ENCODE results near the gene RBM19. TPM values are rescaled to one million over a fixed set of nuclear protein-coding genes. Genes with fewer than 3 reads are reported as not detected.

The RBM19 gene
- total RNA-seq, 1 experiment from 2014 or later, result 35.7 TPM

DNA sequence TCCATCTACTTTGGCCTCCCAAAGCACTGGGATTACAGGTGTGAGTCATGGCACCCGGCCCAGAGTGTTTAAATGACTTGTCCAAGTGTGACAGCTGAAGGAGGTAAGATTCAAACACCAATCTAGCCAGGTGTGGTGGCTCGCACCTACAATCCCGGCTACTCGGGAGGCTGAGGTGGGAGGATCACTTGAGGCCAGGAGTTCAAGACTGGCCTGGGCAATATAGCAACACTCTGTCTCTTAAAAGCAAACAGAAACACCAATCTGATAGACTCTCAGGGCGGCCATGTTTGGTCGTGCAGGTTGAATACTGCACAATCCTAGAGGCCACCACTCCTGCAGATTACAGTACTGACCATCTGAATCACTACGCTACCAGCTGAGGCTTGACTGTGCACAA lies 68.7 kb downstream of the RBM19 start:
- intact Hi-C loops (cut with micrococcal nuclease; ENCODE audit: unreplicated experiment), result no loop called here
- Histone ChIP-seq H3K4me3 (ENCODE audit: low read depth, low read length) (no peak overlapping the region), H3K27me3 (replicated peaks; ENCODE audit: control insufficient read depth, insufficient read depth, low read length) (no peaks in the 10 kb centered on the region), H3K9me3 (no peaks in the 10 kb centered on the region), H3K4me1 (no peaks in the 10 kb centered on the region; the same call in 1 of the 2 replicates), H3K36me3 (ENCODE audit: control insufficient read depth, insufficient read depth, low read length) (no peaks in the 10 kb centered on the region)
- ChIA-PET POLR2A (no interaction called here), CTCF (no interaction called here)
- no peaks in the 10 kb centered on the region for H3K27me3 Mint-ChIP-seq (ENCODE audit: insufficient read depth, unreplicated experiment)
- TF ChIP-seq, protein P1, sequence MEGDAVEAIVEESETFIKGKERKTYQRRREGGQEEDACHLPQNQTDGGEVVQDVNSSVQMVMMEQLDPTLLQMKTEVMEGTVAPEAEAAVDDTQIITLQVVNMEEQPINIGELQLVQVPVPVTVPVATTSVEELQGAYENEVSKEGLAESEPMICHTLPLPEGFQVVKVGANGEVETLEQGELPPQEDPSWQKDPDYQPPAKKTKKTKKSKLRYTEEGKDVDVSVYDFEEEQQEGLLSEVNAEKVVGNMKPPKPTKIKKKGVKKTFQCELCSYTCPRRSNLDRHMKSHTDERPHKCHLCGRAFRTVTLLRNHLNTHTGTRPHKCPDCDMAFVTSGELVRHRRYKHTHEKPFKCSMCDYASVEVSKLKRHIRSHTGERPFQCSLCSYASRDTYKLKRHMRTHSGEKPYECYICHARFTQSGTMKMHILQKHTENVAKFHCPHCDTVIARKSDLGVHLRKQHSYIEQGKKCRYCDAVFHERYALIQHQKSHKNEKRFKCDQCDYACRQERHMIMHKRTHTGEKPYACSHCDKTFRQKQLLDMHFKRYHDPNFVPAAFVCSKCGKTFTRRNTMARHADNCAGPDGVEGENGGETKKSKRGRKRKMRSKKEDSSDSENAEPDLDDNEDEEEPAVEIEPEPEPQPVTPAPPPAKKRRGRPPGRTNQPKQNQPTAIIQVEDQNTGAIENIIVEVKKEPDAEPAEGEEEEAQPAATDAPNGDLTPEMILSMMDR (IDR thresholded peaks at IDR 0.05; ENCODE audit: insufficient read depth in 1 of 2, low read depth in 1 of 2, low read length in 1 of 2, severe bottlenecking in 1 of 2, unreplicated experiment in 1 of 2), result no peak
- H3K36me3 Mint-ChIP-seq (ENCODE audit: insufficient read depth, unreplicated experiment), result no peaks in the 10 kb centered on the region
- H3K4me1 Mint-ChIP-seq (ENCODE audit: low read depth, unreplicated experiment), result no peaks in the 10 kb centered on the region
- DNase-seq, result no peak
- BruUV-seq (replicated peaks), result no TSS peak
- H3K27ac Mint-ChIP-seq (ENCODE audit: unreplicated experiment), result no peak overlapping the region
- no peaks in the 10 kb centered on the region for H3K9me3 Mint-ChIP-seq (ENCODE audit: unreplicated experiment)
- H3K4me3 Mint-ChIP-seq (ENCODE audit: unreplicated experiment), result no peak overlapping the region

DNA sequence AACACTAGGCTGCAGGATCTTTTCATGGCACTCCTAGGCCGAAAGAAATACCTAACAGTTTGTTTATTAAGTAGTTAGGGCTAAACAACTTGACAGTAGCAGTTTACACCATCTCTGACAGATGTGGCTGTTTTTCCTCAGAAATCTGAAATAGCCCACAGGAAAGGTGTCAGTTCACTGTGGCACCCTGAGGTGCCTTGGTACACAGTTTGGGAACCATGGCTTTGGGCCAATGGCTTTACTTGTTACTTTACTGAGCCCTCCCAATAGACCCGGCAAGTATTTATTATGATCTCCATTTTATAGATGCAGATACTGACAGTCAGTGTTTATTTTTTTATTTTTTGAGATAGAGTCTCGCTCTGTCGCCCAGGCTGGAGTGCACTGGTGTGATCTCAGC lies 69.3 kb downstream of the RBM19 start:
- ChIA-PET CTCF (no interaction called here), POLR2A (no interaction called here)
- Mint-ChIP-seq H3K4me3 (ENCODE audit: unreplicated experiment) (no peak overlapping the region), H3K9me3 (ENCODE audit: unreplicated experiment) (no peaks in the 10 kb centered on the region), H3K27ac (ENCODE audit: unreplicated experiment) (no peak overlapping the region), H3K36me3 (ENCODE audit: insufficient read depth, unreplicated experiment) (no peaks in the 10 kb centered on the region), H3K27me3 (ENCODE audit: insufficient read depth, unreplicated experiment) (no peaks in the 10 kb centered on the region), H3K4me1 (ENCODE audit: low read depth, unreplicated experiment) (no peaks in the 10 kb centered on the region)
- Histone ChIP-seq H3K4me1 (no peaks in the 10 kb centered on the region; the same call in 1 of the 2 replicates), H3K9me3 (no peaks in the 10 kb centered on the region), H3K27me3 (replicated peaks; ENCODE audit: control insufficient read depth, insufficient read depth, low read length) (no peaks in the 10 kb centered on the region), H3K36me3 (ENCODE audit: control insufficient read depth, insufficient read depth, low read length) (no peaks in the 10 kb centered on the region), H3K4me3 (ENCODE audit: low read depth, low read length) (no peak overlapping the region)
- no TSS peak for BruUV-seq (replicated peaks)
- intact Hi-C loops (cut with micrococcal nuclease; ENCODE audit: unreplicated experiment), result no loop called here
- DNase-seq, result no peak
- TF ChIP-seq, protein P1 (IDR thresholded peaks at IDR 0.05; ENCODE audit: insufficient read depth in 1 of 2, low read depth in 1 of 2, low read length in 1 of 2, severe bottlenecking in 1 of 2, unreplicated experiment in 1 of 2), result no peak

DNA sequence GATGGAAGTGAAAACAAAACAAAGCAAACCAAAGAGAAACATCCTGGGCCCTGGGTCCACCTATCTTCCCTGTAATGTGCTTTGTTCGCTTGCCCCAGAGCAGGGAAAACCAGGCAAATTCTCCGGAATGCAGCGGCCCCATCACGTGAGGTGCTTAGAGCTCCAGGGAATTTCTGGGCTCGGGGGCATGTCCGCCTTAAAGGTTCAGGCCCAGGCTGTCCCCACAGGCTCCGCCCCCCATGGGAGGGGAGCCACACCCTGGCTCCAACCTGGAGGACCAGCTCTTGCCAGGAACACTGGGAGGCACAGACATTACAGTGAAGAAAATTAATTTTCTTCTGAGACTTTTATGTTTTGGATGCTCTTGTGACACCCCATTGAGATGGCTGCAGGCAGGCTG lies 69.9 kb downstream of the RBM19 start:
- Mint-ChIP-seq H3K9me3 (ENCODE audit: unreplicated experiment) (no peaks in the 10 kb centered on the region), H3K27me3 (ENCODE audit: insufficient read depth, unreplicated experiment) (no peaks in the 10 kb centered on the region), H3K4me3 (ENCODE audit: unreplicated experiment) (no peak overlapping the region), H3K36me3 (ENCODE audit: insufficient read depth, unreplicated experiment) (no peaks in the 10 kb centered on the region), H3K4me1 (ENCODE audit: low read depth, unreplicated experiment) (no peaks in the 10 kb centered on the region), H3K27ac (ENCODE audit: unreplicated experiment) (no peak overlapping the region)
- ChIA-PET POLR2A (no interaction called here), CTCF (no interaction called here)
- Histone ChIP-seq H3K36me3 (ENCODE audit: control insufficient read depth, insufficient read depth, low read length) (no peaks in the 10 kb centered on the region), H3K27me3 (replicated peaks; ENCODE audit: control insufficient read depth, insufficient read depth, low read length) (no peaks in the 10 kb centered on the region), H3K9me3 (no peaks in the 10 kb centered on the region), H3K4me1 (no peaks in the 10 kb centered on the region; the same call in 1 of the 2 replicates), H3K4me3 (ENCODE audit: low read depth, low read length) (no peak overlapping the region)
- DNase-seq, result peak; percentile 29 to 63
- TF ChIP-seq, protein P1 (IDR thresholded peaks at IDR 0.05; ENCODE audit: insufficient read depth in 1 of 2, low read depth in 1 of 2, low read length in 1 of 2, severe bottlenecking in 1 of 2, unreplicated experiment in 1 of 2), result no peak
- intact Hi-C loops (cut with micrococcal nuclease; ENCODE audit: unreplicated experiment), result no loop called here
- no TSS peak for BruUV-seq (replicated peaks)

Measured in Caco-2 (cell line).